NCI-H187 treated with DMSO at 0.1 percent for 48 hours (cell line): Measurements from ENCODE around the gene ZNF628.
"Not testable (repeated sequence)": the region's sequence is repeated elsewhere in the genome, so short reads cannot be mapped to it uniquely, and the experiment has no call there.

Experiments
- DNase-seq: peaks from one replicate; lab custom pipeline; 2025; lab: John Stamatoyannopoulos, UW

Gene ZNF628

DNA sequence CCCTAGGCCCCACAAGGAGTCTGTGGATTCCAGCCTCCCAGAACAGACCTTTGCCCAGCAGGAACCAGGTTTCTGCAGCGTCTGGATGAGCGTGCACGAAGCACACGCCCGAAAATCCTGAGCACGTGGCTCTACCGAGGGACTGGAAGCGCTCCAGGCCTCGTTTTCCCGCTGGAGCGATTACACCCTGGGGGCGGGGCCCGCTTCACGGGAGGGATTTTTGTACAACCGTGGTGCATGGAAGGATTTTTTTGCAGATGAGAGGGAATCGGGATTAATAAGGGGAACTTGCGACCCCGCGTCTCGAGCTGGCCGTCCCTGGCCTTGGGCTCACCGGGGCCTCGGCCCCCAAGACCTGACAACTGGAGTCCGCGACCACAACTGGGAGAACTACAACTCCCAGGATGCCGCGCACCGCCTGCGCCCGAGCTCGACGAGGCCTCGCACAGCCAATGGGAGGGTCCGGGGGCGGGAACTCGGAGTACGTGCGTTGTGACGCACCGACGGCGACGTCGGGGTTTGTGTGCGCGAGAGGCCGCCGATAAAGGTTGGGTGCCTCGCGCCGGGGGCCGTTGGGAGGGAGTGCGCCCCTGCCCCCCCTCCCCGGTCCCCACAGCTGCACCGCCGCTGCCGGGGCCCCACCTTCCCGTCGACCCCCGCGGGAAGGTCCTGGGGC lies at the start of gene ZNF628:
Gene ZNF628 (plus strand): TSS at position 518 of the 676 bp plus-strand sequence. CDS start 3,294 bp downstream, outside the sequence.
- peak; percentile 91 for DNase-seq

DNA sequence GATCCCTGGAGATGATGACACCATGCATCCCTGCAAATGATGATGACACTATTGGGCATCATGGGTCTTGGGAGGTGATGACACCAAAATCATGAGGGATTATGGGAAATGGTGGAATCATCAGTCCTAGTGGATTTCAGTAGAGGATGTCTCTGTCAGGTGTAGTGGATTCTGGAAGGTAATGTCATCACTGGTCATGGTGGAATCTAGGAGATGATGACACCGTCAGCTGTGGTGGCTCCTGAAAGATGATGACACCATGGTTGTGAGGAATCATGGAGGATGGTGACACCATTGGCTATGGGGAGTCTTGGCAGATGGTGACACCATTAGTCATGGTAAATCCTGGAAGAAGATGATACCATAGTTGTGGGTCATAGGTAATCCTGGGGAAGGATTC lies 45.2 kb upstream of the ZNF628 start:
- no peak for DNase-seq

DNA sequence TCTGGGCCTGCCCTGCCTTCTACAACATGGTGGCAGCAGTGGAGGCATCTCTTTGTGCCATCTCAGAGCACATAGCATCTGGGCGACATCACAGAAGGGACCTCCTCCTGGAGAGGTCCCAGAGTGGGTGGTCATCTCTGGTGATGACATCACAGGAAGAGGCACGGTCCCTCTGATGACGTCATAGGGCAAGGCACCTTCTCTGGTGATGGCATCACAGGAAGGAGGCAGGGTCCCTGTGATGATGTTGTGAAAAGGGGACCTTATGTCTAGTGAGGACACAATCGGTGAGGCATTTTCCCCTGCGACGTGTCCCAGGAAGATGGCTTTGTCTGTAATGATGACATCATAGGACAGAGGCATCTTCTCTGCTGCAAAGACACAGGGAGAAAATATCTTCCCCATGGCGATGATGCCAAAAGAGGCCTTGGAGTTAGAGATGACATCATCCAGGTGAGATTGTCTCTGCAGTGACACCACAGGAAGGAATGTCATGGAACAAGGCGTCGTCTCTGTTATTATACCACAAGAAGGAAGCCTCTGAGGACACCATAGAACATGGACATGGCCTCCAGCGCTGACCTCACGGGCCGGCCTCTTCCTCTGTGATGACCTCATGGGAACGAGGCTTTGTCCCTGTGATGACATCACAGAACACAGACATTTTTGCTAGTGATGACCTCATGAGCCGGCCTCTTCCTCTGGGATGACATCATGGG lies 44.0 kb upstream of the ZNF628 start:
- no peak for DNase-seq

DNA sequence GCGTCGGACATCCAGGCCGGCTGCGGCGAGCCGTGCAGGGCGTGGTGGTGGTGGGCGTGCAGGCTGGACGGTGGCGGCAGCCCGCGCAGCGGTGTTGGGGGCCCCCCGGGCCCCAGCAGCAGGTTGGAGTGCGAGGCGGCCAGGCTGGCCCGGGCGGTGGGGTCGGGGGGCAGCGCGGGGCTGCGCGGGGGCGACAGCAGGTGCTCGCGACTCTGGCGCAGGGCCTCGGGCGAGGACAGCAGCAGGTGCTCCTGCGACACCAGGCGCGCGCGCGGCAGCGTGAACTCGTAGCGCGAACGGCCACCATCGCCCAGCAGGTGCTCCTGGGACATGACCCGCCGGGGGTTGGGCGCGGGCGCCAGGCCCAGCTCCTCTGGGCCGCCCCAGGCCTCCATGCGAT lies 43.1 kb upstream of the ZNF628 start:
- no peak for DNase-seq

DNA sequence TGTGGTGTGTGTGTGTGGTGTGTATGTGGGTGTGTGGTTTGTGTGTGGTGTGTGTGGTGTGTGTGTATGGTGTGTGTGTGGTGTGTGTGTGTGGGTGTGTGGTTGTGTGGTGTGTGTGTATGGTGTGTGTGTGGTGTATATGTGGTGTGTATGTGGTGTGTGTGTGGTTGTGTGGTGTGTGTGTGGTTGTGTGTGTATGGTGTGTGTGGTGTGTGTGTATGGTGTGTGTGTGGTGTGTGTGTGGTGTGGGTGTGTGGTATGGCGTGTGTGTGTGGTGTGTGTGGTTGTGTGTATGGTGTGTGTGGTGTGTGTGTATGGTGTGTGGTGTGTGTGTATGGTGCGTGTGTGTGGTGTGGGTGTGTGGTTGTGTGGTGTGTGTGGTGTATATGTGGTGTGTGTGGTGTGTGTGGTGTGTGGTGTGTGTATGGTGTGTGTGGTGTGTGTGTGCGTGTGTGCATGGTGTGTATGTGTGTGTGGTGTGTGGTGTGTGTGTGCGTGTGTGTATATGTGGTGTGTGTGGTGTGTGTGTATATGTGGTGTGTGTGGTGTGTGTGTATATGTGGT lies 42.0 kb upstream of the ZNF628 start:
- no peak for DNase-seq

DNA sequence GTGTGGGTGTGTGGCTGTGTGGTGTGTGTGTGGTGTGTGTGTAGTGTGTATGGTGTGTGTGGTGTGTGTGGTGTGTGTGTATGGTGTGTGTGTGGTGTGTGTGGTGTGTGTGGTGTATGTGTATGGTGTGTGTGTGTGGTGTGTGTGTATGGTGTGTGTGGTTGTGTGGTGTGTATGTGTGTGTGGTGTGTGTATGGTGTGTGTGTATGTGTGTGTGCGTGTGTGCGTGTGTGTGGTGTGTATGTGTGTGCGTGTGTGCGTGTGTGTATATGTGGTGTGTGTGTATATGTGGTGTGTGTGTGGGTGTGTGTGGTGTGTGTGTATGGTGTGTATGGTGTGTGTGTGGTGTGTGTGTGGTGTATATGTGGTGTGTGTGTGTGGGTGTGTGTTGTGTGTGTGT lies 41.4 kb upstream of the ZNF628 start:
- DNase-seq, result no peak

DNA sequence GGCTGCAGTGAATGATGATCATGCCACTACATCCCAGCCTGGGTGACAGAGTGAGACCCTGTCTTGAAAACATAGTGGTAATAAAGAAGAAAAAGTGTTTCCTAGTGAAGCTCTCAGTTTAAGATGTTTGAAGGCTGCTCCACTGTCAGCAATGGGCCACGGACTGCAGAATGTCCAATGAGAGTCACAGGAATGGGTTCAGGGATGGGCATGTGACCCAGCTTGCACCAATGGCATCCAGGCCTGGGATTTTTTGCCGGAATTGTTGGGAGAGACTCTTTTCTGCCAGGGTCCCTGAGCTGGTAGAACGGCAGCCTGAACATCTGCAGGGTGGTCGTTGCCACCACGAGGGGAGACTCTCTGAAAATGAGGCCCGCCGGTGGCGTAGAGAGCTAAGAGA lies 39.6 kb upstream of the ZNF628 start:
- no peak for DNase-seq

DNA sequence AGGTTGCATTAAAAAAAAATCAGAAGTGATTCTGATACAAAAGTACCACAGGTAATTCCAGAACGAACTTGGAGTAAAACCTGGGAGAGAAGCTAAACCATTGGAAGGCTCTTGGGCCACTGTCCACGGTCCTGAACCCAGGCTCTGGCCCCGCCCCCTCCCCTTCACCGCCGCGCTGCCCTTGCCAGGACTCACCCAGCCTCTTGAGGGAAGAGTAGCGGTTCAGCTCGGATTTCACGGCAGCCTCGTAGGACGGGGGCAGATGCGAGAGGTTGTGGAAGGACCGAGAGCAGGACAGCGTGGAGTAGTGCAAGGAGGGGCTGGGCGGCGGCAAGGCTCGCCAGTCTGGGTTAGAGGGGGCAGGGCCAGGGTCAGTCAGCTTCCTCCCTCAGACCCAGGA lies 39.0 kb upstream of the ZNF628 start:
- no peak for DNase-seq

DNA sequence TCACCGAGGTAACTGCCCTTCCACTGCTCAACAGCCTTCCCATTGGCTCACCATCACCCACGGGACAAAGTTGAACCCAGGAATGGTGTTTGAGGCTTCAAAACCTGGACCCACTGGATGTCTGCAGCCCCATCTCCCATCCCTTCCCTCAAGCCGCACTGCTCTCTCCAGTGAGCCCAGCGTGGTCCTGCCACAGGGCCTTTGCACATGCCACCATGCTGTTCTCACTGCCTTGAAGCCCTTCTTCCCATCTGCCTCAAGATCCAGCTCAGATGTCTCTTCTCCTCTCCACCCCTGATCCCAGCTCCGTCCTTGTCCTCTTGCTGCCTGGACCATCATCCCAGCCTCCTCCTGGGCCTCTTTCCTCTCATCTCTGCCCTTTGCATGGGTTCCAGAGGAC lies 37.4 kb upstream of the ZNF628 start:
- DNase-seq, result no peak

DNA sequence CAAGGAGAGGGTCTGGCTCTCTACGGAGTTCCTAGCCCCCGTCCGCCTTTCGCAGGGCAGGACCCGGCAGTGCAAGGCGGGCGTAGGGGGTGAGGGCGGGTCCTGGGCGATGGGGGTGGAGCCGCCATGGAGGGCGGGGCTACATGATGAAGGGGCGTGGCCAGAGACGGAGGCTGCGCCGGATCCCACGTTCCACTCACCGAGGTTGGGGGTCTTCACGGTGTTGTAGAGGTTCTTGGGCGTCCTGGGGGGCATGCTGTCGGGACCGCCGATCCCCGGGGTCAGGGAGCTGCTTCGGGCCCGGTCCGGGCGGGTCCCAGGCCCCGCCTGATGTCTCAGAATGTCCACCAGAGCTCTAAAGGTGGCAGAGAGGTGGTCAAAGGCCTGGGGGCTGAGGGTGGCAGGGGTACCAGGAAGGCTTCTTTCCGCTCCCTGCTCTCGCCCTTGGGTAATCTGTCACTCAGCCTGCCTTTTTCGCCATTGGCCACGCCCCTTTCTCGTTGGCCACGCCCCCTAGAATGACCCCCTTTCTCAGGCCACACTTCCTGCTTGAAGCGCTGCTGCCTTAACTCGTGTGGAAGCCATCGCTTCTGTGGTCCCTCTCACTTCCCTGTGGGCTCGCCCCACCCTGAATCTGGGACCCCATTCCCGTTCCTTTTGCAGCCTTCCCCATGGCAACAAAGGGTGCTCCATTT lies 35.9 kb upstream of the ZNF628 start:
- DNase-seq, result no peak

DNA sequence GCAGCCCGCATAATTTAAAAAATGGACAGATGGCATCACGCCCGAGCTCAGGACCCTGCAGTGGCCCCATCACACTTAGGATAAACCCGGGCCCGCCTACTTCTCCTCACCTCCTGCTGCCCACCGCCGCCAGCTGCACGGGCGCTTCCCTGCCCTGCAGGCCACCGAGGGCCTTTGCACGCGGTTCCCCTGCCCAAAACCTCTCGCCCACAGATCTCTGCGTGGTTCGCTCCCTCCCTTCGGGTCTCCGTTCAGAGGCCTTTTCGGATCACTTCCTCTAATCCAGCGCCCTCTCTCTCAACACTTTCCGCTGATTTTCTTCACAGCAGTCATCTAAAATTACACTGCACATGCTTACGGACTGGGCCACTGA lies 35.1 kb upstream of the ZNF628 start:
- DNase-seq, result no peak

DNA sequence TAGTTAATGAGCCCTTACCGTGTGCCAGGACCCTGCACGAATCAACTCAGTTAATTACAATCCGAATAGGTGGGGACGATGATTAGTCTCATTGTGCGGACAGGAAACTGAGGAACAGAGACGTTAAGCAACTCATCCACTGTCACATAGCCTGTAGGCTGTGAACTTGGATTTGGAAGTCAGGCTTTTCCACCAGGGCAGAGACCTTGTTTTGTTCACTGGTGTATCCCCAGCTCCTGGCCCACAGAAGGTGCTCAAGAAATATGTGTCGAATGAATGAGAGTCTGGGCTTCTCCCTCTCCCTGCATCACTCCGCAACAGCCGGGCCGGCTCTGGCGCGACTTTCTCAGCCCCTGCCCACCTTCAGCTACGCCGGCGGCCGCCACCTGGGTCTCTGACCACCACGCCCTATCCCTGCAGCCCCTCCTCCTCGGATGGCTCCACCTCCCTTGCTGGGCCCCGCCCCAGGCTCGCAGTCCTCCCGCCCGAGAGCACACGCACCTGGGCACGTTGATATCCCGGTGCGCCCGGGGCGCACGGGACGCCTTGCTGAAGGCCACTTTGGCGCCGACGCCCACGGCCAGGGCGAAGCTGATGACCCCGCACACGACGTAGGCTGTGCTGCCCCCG lies 34.6 kb upstream of the ZNF628 start:
- DNase-seq, result no peak

DNA sequence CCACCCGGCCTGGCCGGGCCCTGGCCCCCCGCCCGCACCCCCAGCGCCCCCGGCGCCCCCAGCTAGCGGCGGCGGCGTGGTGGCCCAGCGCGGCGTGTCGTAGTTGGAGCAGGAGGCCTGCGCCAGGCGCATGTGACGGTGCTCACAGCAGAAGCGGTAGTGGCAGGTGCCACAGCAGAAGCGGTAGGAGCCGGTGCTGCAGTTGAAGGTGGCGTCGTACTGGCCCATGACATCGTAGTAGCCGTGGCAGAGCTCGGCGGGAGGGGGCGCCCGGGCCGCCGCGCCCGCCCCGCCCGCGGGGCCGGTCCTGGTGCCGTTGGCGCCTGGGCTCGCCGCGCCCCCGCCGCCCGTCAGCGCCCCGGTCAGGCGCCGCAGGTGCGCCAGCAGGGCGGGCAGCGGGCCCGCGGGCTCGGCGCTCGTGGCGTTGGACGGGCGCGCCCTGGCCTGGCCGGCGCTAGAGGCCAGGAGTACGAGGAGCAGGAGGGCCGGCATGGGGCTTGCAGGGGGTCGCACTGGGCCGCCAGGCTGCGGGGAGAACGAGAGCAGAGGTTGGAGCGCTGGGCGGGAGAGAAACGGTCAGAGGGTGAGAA lies 34.0 kb upstream of the ZNF628 start:
- no peak for DNase-seq

DNA sequence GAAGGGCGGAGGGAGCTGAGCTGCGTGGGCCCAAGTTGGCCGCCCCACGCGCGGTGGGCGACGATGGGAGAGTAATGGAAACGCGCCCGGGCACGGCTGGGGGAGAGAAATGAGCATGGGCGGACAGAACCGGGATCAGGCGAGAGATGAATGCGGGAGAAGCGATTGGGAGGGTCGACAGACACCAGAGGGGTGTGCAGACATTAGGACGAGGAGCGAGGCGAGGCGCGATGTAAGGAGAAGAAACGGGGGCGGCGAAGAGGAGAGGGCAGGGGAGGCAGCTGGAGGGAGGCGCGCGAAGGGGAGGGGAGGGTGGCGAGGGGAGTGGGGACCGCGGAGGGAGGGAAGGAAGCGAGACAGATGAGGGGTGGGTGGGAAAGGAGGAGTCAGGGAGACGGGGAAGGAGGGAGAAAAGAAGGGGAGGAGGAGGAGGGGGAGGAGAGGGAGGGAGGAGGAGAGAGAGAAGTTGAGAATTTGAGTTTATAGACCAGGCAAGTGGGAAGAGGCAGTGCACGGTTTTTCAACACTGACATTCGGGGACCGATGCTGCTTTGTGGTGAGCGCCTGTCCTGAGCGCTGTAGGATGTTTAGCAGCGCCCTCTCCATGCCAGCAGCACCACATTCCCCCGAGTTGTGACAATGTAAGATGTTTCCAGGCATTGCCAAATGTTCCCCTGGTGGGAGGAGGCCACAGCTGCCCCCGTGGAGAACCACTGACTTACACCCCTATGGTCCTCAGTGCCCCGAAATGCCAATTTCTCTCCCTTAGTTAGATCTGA lies 33.2 kb upstream of the ZNF628 start, which contains the start of gene SHISA7:
Gene SHISA7 (minus strand): TSS at position 256 of the 779 bp plus-strand sequence. CDS start 437 bp downstream, outside the sequence.
- DNase-seq, result no peak

DNA sequence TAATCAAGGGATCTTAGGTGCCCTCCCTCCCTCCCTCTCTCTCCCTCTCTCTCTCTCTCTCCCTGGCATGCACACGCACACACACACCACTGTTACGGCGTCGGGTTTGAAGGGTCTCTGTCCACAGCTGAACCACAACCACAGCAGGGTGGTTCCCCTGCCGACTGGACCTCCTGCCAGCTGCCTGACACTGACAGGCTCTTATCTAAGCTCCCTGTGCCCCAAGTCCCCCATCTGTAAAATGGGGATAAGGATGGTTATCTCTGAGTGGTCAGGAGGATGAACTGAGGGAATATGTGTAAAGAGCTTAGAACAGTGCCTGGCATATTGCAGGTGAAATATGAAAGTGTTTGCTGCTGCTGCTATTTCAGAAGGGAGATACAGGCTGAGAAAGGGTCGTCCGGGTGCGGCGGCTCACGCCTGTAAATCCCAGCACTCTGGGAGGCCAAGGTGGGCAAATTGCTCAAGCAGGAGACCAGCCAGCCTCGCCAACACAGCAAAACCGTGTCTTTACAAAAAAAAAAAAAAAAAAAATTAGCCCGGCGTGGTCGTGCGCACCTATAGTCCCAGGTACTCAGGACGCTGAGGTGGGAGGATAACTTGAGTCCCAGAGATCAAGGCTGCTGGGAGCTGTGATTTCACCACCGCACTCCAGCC lies 32.5 kb upstream of the ZNF628 start:
- DNase-seq, result no peak

DNA sequence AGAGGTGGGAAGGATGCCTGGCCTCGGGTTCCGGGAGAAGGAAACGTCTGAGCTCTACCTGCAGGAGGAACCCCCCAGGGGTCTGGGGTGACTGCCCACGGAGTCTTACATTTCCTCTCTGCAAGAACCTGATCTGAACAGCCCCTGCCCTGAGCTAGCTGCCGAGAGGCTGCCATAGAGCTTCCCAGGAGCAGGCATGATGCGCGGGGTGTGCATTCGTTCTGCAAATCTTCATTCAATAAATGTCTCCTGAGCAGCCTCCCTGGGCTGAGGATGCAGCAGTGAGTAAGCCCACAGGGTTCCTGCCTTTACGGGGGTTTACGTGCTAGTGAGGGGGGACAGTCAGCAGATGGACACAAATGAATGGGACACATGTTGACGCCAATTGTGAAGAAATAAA lies 31.8 kb upstream of the ZNF628 start:
- no peak for DNase-seq

DNA sequence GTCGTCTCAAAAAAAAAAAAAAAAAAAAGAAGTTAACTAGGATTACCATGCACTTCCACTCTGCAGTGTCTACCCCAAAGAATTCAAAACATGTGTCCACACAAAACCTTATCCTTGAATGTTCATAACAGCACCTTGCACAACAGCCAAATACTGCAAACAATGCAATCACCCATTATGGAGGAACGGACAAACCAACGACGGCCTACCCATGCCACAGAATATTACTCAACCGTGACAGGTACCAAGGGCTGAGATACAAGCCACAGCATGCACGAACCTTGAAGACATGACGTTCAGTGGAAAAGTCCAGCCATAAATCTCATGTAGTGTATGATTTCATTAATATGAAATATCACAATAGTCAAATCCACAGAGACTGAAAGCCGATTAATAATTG lies 30.4 kb upstream of the ZNF628 start:
- peak; percentile 55 for DNase-seq

DNA sequence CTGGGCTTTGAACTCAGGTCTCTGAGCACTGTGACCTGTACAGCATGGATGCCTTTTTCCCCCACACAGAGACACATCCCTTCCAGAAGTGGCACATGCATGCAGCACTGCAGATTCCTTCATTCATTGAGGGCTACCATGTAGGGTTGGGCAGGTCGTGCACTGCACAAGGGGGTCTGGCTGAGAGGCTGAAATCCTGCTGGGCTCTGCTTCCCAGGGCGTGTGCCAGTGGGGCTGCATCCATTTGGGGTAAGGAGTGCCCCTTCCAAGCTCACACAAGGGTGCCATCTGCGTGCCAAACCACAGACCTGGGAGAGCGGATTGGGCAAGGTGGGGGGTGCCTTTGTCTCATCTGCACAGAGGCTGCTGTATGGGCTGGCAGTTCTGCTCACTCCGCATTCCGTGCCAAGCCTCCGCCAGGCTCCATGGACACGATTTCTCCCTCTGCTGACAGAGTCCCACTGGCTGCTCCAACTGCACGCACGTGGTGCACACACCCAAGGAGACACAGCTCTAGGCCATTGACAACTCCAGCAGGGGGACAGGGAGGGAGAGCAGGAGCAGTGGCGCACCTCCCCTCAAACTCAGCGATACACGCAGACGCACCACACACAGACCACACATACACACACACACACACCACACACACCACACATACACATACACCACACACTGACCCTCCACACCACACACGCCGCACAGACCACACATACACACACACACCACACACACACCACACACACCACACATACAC lies 28.8 kb upstream of the ZNF628 start:
- no peak for DNase-seq

DNA sequence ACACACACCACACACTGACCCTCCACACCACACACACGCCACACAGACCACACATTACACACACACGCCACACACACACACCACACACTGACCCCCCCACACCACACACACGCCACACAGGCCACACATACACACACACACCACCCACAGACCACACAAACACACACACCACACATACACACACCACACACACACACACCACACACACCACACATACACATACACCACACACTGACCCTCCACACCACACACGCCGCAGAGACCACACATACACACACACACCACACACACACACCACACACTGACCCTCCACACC lies 28.3 kb upstream of the ZNF628 start:
- not testable (repeated sequence) for DNase-seq

DNA sequence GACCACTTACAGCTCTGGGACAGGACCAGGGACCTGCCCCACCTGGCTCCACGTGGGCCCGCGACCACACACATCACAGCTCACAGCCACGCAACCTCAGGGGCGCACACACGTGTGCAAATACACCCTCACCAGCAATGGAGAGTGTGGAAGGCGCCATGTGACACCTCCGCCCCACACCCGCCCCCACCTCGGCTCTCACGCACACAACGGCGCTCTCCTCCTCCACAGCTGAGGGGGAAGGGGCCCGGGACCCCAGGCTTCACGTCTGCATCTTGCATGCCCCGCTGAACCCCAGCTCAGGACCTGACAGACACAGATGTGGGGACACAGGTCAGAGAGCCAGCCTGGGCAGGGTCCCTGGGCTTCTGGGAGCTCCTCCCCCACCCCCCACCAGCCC lies 26.9 kb upstream of the ZNF628 start:
- no peak for DNase-seq
